NCI-H345 (cell line): Measurements from ENCODE around the gene SDR42E1.

Experiments used
- DNase-seq: peaks from one replicate; lab custom pipeline; 2025; lab: John Stamatoyannopoulos, UW

Gene SDR42E1

DNA sequence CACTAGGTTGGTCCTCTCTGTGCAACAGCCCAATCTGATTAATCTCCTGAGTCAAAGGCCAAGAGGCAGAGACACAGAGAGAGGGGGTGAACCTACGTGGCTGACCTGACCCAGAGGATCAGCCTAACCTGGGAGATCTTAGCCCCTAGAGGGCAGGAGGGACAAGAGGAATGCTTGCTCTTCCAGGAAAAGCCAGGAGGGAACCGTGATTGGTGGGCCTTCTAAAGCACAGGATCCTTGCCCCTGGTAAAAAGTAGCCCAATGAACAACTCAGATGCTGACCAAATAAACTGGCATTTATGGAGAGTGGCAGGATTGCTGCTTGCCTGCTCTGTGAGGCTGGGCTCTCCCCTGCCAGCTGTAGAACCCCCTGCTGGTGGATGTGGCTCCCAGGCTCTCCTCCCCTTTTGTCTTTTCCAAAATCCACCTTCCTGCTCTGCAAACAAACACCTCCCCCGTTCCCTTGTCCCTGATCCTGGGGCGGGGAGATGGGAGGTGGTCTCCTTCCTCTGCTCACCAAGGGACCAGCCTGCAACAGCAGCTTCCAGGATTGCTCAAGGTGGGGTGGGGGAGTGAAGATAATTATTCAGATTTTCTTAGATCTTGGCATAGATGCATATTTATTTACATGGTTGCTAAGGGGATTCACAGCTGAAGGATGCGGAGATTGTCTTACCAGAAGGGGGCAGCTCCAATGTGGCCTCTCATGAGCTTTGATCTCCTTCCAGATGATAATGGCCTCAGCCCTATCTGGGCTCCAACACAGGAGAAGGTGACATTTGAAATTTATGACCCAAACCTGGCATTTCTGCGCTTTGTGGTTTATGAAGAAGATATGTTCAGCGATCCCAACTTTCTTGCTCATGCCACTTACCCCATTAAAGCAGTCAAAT is 71.9 kb downstream of the SDR42E1 start:
- peak; percentile 69 for DNase-seq
